SK-N-MC (cell line): Measurements from ENCODE around the gene TPM4.

Experiments
- EZH2 ChIP-seq: fragments of 200-600 bp; sonication (generic); IDR thresholded peaks from one replicate; pipeline ENCODE4 v1.6.1; 2017; ENCODE audit warnings: antibody characterized with exemption
- POLR2AphosphoS5 ChIP-seq: IDR thresholded peaks from 2 replicates; pipeline ENCODE4 v1.6.1; 2012; ENCODE audit warnings: mild to moderate bottlenecking, low read depth, low read length, borderline replicate concordance

DNA sequence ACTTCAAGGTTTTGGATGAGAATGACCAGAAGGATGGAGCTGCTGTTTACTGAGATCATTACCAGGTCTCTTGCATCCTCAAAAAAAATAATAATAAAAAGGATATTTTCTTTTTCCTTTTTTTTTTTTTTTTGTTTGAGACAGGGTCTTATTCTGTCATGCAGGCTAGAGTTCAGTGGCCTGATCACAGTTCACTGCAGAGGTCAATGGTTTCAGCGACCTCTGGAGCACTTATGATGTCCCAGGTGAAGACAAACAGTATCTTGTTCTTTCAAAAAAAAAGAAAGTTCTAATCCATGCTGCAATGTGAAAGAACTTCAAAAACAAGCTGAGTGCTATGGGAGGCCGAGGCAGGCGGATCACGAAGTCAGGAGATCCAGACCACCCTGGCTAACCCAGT is 30.4 kb upstream of the TPM4 start:
- TF ChIP-seq POLR2AphosphoS5 = no peak
- TF ChIP-seq EZH2 = no peak
